Panc1 (cell line): Measurements from ENCODE around the gene INTS11.

Experiments
- CTCF ChIP-seq: fragments of 450-650 bp; IDR thresholded peaks from 2 replicates; pipeline ENCODE4 v1.5.1; 2017; ENCODE audit warnings: mild to moderate bottlenecking
- REST ChIP-seq, 2 experiments: IDR thresholded peaks; 2 replicates each; pipeline ENCODE4 v1.6.1; 2011 to 2012; ENCODE audit warnings: low read depth in 2 of 2, control low read depth in 1 of 2, low read length in 1 of 2, mild to moderate bottlenecking in 1 of 2, moderate library complexity in 1 of 2; ENCODE audit not compliant: insufficient read depth in 1 of 2

- TF ChIP-seq REST (IDR thresholded peaks at IDR 0.05; ENCODE audit: insufficient read depth in 1 of 2, low read depth in 2 of 2, low read length in 1 of 2) (no peak), CTCF (no peak)
These were observed 28.4 kb upstream of the INTS11 start for GRCh38 chr1:1352786-1353388.
